ENCODE data around the gene MUC2. TPM values are rescaled to one million over a fixed set of nuclear protein-coding genes. Genes with fewer than 3 reads are reported as not detected.

Gene MUC2
- 1.5 and 2.7 TPM in 2 replicates for total RNA-seq (ENCODE audit: low replicate concordance)
- long read RNA-seq, partial matches to known transcripts = 1 of 1 reads
- long read RNA-seq, other reads (novel, unspliced or antisense) = 0 of 1 reads

- Mint-ChIP-seq H3K27ac (no peak within 1 kb of the TSS), H3K36me3 (no peaks in the 10 kb centered on the region), H3K9me3 (no peaks in the 10 kb centered on the region), H3K4me1 (ENCODE audit: unreplicated experiment) (no peaks in the 10 kb centered on the region), H3K4me3 (no peak within 1 kb of the TSS), H3K27me3 (no peaks in the 10 kb centered on the region)
- TF ChIP-seq, protein P1, sequence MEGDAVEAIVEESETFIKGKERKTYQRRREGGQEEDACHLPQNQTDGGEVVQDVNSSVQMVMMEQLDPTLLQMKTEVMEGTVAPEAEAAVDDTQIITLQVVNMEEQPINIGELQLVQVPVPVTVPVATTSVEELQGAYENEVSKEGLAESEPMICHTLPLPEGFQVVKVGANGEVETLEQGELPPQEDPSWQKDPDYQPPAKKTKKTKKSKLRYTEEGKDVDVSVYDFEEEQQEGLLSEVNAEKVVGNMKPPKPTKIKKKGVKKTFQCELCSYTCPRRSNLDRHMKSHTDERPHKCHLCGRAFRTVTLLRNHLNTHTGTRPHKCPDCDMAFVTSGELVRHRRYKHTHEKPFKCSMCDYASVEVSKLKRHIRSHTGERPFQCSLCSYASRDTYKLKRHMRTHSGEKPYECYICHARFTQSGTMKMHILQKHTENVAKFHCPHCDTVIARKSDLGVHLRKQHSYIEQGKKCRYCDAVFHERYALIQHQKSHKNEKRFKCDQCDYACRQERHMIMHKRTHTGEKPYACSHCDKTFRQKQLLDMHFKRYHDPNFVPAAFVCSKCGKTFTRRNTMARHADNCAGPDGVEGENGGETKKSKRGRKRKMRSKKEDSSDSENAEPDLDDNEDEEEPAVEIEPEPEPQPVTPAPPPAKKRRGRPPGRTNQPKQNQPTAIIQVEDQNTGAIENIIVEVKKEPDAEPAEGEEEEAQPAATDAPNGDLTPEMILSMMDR (conservative IDR thresholded peaks at IDR 0.05) = no peak
- DNase-seq (ENCODE audit: extremely low spot score, unreplicated experiment) = no peak
Observed at GRCh38 chr11:1074244-1075221, at the start of gene MUC2. Gene MUC2, plus strand, starts transcription at chr11:1074874.

DNA sequence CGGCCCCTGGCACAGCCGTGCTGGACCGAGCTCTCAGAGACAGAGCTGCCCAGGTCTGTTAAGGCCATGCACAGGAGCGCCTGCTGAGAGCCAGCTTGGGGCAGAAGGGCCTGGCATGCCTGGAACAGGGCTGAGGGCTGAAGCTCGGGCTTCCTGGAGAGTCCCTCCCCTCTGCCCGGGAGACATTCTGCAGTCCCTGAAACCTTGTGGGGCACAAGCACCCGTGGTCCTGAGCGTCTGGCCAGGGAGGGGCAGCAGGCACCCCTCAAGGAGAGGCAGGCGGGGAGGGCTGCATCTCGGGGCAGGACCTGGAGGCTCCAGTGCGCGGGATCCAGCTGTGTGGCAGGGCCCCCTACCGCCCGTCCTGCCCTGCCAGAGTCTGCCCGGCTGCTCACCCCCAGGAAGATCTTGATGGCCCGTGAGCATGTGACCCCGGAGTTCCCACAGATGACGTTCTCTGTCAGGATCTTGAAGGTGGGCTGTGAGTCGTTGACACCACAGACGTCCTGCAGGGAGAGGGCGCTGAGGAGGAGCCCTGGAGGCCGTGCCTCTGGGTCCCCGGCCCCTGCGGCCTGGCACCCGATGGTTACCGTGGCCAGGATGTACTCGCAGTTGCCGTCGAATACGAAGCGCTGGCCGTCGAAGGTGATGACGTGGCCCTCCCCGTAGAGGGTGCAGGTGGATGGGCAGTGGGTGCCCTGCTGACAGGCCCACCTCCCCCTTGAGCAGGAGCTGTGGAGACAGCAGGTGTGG is 49.1 kb upstream of the MUC2 start:
- Mint-ChIP-seq H3K4me3 (no peak overlapping the region), H3K36me3 (no peaks in the 10 kb centered on the region), H3K27ac (no peak overlapping the region), H3K9me3 (no peaks in the 10 kb centered on the region), H3K4me1 (ENCODE audit: unreplicated experiment) (no peaks in the 10 kb centered on the region), H3K27me3 (no peaks in the 10 kb centered on the region)
- DNase-seq (ENCODE audit: extremely low spot score, unreplicated experiment) = no peak
- TF ChIP-seq, protein P1 (conservative IDR thresholded peaks at IDR 0.05) = no peak

GRCh38 chr11:1026163-1026450 is 48.6 kb upstream of the MUC2 start:
- DNase-seq (ENCODE audit: extremely low spot score, unreplicated experiment) = no peak
- Mint-ChIP-seq H3K36me3 (no peaks in the 10 kb centered on the region), H3K4me1 (ENCODE audit: unreplicated experiment) (no peaks in the 10 kb centered on the region), H3K27ac (no peak overlapping the region), H3K27me3 (no peaks in the 10 kb centered on the region), H3K4me3 (no peak overlapping the region), H3K9me3 (no peaks in the 10 kb centered on the region)
- TF ChIP-seq, protein P1 (conservative IDR thresholded peaks at IDR 0.05) = no peak

DNA sequence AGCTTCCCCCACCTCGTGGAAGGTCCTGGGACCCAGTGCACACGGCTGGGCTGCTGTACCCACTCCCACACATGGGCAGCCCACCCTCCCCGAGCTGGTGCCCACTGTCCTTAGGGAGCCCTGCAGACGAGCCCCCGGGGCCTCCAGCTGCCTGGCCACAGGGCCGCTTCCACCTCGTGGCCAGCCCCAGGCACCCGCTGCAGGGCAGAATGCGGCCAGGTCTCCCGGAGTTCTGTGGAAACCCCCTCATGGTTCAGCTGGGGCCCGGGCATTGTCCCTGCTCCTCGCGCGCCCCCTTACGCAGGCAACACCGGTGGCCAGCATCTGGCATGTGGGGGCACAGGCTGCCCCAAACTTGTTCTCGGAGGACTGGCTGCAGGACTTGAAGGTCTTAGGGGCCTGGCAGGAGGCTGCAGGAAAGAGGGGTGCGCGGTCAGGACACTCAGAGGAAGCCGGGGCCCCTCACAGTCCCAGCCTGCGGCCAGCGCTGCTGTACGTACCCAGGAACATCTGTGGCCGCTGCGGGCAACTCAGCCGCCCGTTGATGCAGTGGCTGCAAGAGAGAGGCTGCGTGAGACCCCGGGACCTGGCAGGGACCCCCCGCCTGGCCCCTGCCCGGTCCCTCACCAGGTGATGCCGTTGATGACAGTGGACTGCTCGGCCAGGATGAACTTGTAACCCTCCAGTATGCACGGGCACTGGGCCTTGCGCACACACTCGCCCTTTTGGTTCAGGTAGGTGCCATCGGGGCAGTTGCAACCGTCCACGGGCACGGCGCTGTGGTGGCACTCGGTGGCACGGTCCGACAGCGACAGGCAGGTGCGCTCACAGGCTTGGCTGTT is 47.8 kb upstream of the MUC2 start:
- Mint-ChIP-seq H3K9me3 (no peaks in the 10 kb centered on the region), H3K4me3 (no peak overlapping the region), H3K4me1 (ENCODE audit: unreplicated experiment) (no peaks in the 10 kb centered on the region), H3K27me3 (no peaks in the 10 kb centered on the region), H3K36me3 (no peaks in the 10 kb centered on the region), H3K27ac (no peak overlapping the region)
- TF ChIP-seq, protein P1 (conservative IDR thresholded peaks at IDR 0.05) = no peak
- DNase-seq (ENCODE audit: extremely low spot score, unreplicated experiment) = no peak

Data from type B pancreatic cell (in vitro differentiated cells).